Keratinocyte (primary cell): ENCODE measurements around the gene TMTC2. TPM values are rescaled to one million over a fixed set of nuclear protein-coding genes. Genes with fewer than 3 reads are reported as not detected.

Experiments used
- DNase-seq: peaks from one replicate; pipeline ENCODE4 v3.0.0-alpha.2; 2011; ENCODE audit warnings: low read depth, missing footprints, low spot score
- FAIRE-seq: peaks from 2 replicates; lab custom pipeline; 2011; peaks lifted over from hg19 to GRCh38; lab: Jason Lieb, UNC
- H2AFZ ChIP-seq: 2 replicates; pipeline ENCODE4 v1.6.0; 2012; ENCODE audit warnings: low read length, control low read depth, inconsistent platforms; ENCODE audit not compliant: control insufficient read depth
- H3K27ac ChIP-seq: 2 replicates; pipeline ENCODE4 v1.5.1; 2011; ENCODE audit warnings: low read length; ENCODE audit not compliant: control insufficient read depth, insufficient read depth
- H3K27me3 ChIP-seq: 3 replicates; pipeline ENCODE4 v1.6.0; 2011; ENCODE audit warnings: low read length; ENCODE audit not compliant: control insufficient read depth, insufficient read depth; ENCODE audit errors: extremely low read depth
- H3K36me3 ChIP-seq, 2 experiments: 2 replicates in 1 of 2; 3 replicates in 1 of 2; pipeline ENCODE4 v1.5.1; 2011; ENCODE audit warnings: low read length in 2 of 2, mild to moderate bottlenecking in 1 of 2; ENCODE audit not compliant: control insufficient read depth in 2 of 2, insufficient read depth in 2 of 2; ENCODE audit errors: extremely low read depth in 1 of 2
- H3K4me1 ChIP-seq: 3 replicates; pipeline ENCODE4 v1.5.1; 2011; ENCODE audit warnings: low read length; ENCODE audit not compliant: control insufficient read depth, insufficient read depth; ENCODE audit errors: extremely low read depth
- H3K4me2 ChIP-seq: 3 replicates; pipeline ENCODE4 v1.6.0; 2011; ENCODE audit warnings: low read depth, low read length; ENCODE audit not compliant: control insufficient read depth, insufficient read depth; ENCODE audit errors: extremely low read depth
- H3K4me3 ChIP-seq, 3 experiments: fragments of 200-600 bp in 1 of 3; sonication (generic) in 1 of 3; 2 replicates in 2 of 3; 3 replicates in 1 of 3; pipeline ENCODE4 v1.5.1; 2011 to 2016; ENCODE audit warnings: low read length in 3 of 3, mild to moderate bottlenecking in 3 of 3, control low read depth in 2 of 3, inconsistent platforms in 1 of 3, low read depth in 1 of 3, mixed read lengths in 1 of 3, mixed run types in 1 of 3, moderate library complexity in 1 of 3; ENCODE audit not compliant: control insufficient read depth in 2 of 3, insufficient read depth in 2 of 3; ENCODE audit errors: extremely low read depth in 1 of 3
- H3K79me2 ChIP-seq: 2 replicates; pipeline ENCODE4 v1.6.0; 2012; ENCODE audit warnings: low read length; ENCODE audit not compliant: control insufficient read depth, insufficient read depth
- H3K9ac ChIP-seq: 3 replicates; pipeline ENCODE4 v1.6.0; 2011; ENCODE audit warnings: low read length; ENCODE audit not compliant: control insufficient read depth, insufficient read depth; ENCODE audit errors: extremely low read depth
- H3K9me1 ChIP-seq: 3 replicates; pipeline ENCODE4 v1.6.0; 2011; ENCODE audit warnings: low read length; ENCODE audit not compliant: control insufficient read depth, insufficient read depth; ENCODE audit errors: extremely low read depth
- H3K9me3 ChIP-seq: 2 replicates; pipeline ENCODE4 v1.5.1; 2012; ENCODE audit warnings: low read depth, low read length; ENCODE audit not compliant: control insufficient read depth
- H4K20me1 ChIP-seq: 3 replicates; pipeline ENCODE4 v1.6.0; 2011; ENCODE audit warnings: low read length; ENCODE audit not compliant: control insufficient read depth, insufficient read depth; ENCODE audit errors: extremely low read depth
- EZH2 ChIP-seq: IDR thresholded peaks from one replicate; pipeline ENCODE4 v1.6.1; 2012; ENCODE audit warnings: inconsistent platforms, mild to moderate bottlenecking, low read length, moderate library complexity
- dilution Hi-C: fragments of 300-500 bp; cut with MboI; formaldehyde crosslinking; loops from one replicate; pipeline ENCODE4 v1.7.0; 2020; ENCODE audit warnings: low sequenced_read_pairs; ENCODE audit not compliant: extremely low pct_ligation_motif_present
- polyA plus RNA-seq, 5 experiments: library from polyadenylated mRNA; depleted of rRNA in 3 of 5; stranded (reverse) in 3 of 5; stranded (forward) in 1 of 5; unstranded in 1 of 5; fragments of >200 nt; gene quantifications; 1 replicate in 1 of 5; 2 replicates in 3 of 5; 3 replicates in 1 of 5; pipeline versions ENCODE4 v1.2.1 to v1.2.3, GENCODE V29; 2011 to 2012; ENCODE audit warnings: missing spikeins in 2 of 5, low read depth in 1 of 5, low replicate concordance in 1 of 5
- TF ChIP-seq, protein P1 (sequence below), 3 experiments: IDR thresholded peaks in 1 of 3; conservative IDR thresholded peaks in 1 of 3; optimal IDR thresholded peaks in 1 of 3; 2 replicates in 2 of 3; 3 replicates in 1 of 3; pipeline versions ENCODE3 to v1.5.1; 2011; ENCODE audit warnings: low read length in 3 of 3, mild to moderate bottlenecking in 3 of 3, moderate library complexity in 2 of 3, control low read depth in 1 of 3, inconsistent platforms in 1 of 3; ENCODE audit not compliant: insufficient read depth in 2 of 3; ENCODE audit errors: extremely low read depth in 1 of 3

The TMTC2 gene
- polyA plus RNA-seq, 1 donor (not counting 4 experiments of a cell fraction or from before 2014, with no cell fraction given): 3.8 TPM

- Histone ChIP-seq H3K27me3 (no peaks in the 10 kb centered on the region), H3K27ac (no peak overlapping the region), H2AFZ (no peak overlapping the region), H3K9ac (no peak overlapping the region), H3K36me3 (no peaks in the 10 kb centered on the region), H3K9me1 (no peaks in the 10 kb centered on the region), H3K4me3 (no peak overlapping the region), H3K4me1 (no peaks in the 10 kb centered on the region), H3K79me2 (no peaks in the 10 kb centered on the region), H3K4me2 (no peak overlapping the region), H3K9me3 (no peaks in the 10 kb centered on the region), H4K20me1 (no peaks in the 10 kb centered on the region)
- DNase-seq (no peak), FAIRE-seq (no peak)
- TF ChIP-seq EZH2: no peak
- TF ChIP-seq, protein P1, sequence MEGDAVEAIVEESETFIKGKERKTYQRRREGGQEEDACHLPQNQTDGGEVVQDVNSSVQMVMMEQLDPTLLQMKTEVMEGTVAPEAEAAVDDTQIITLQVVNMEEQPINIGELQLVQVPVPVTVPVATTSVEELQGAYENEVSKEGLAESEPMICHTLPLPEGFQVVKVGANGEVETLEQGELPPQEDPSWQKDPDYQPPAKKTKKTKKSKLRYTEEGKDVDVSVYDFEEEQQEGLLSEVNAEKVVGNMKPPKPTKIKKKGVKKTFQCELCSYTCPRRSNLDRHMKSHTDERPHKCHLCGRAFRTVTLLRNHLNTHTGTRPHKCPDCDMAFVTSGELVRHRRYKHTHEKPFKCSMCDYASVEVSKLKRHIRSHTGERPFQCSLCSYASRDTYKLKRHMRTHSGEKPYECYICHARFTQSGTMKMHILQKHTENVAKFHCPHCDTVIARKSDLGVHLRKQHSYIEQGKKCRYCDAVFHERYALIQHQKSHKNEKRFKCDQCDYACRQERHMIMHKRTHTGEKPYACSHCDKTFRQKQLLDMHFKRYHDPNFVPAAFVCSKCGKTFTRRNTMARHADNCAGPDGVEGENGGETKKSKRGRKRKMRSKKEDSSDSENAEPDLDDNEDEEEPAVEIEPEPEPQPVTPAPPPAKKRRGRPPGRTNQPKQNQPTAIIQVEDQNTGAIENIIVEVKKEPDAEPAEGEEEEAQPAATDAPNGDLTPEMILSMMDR (optimal IDR thresholded peaks at IDR 0.05 in 1 of 3, IDR thresholded peaks at IDR 0.05 in 1 of 3, conservative IDR thresholded peaks at IDR 0.05 in 1 of 3; ENCODE audit: extremely low read depth in 1 of 3, insufficient read depth in 2 of 3, low read length in 3 of 3): no peak
- dilution Hi-C loops: no loop called here
Measured at GRCh38 chr12:82926630-82927029, 239.9 kb downstream of the TMTC2 start.

GRCh38 chr12:82930301-82930700 lies 243.6 kb downstream of the TMTC2 start:
- FAIRE-seq (no peak), DNase-seq (no peak)
- no peaks in the 10 kb centered on the region for H3K27me3 ChIP-seq
- no peak overlapping the region for H3K4me2 ChIP-seq
- no peaks in the 10 kb centered on the region for H4K20me1 ChIP-seq
- H3K79me2 ChIP-seq: no peaks in the 10 kb centered on the region
- H3K27ac ChIP-seq: no peak overlapping the region
- no peak for TF ChIP-seq EZH2
- TF ChIP-seq, protein P1 (optimal IDR thresholded peaks at IDR 0.05 in 1 of 3, IDR thresholded peaks at IDR 0.05 in 1 of 3, conservative IDR thresholded peaks at IDR 0.05 in 1 of 3; ENCODE audit: extremely low read depth in 1 of 3, insufficient read depth in 2 of 3, low read length in 3 of 3): no peak
- H3K9me3 ChIP-seq: no peaks in the 10 kb centered on the region
- no peak overlapping the region for H3K4me3 ChIP-seq
- dilution Hi-C loops: no loop called here
- H3K4me1 ChIP-seq: no peaks in the 10 kb centered on the region
- no peaks in the 10 kb centered on the region for H3K36me3 ChIP-seq
- no peak overlapping the region for H3K9ac ChIP-seq
- no peak overlapping the region for H2AFZ ChIP-seq
- H3K9me1 ChIP-seq: no peaks in the 10 kb centered on the region
